ENCODE results near the gene QKI.

Gene QKI

GRCh38 chr6:163573503-163574179 is 159.1 kb downstream of the QKI start:
- H3K27ac ChIP-seq (ENCODE audit: insufficient read depth, low read length, poor library complexity, severe bottlenecking) = no peak overlapping the region
- DNase-seq = no peak
- peaks cover 10% of the 10 kb centered on the region for H3K36me3 ChIP-seq (ENCODE audit: control insufficient read depth, insufficient read depth, low read length)
- no peaks in the 10 kb centered on the region for H3K4me1 ChIP-seq (ENCODE audit: control insufficient read depth, insufficient read depth, low read length, poor library complexity, severe bottlenecking)
- no peaks in the 10 kb centered on the region for H3K9me3 ChIP-seq (ENCODE audit: control insufficient read depth, low read length)
- no peak overlapping the region for H3K4me3 ChIP-seq (ENCODE audit: insufficient read depth, low read depth, low read length, poor library complexity, severe bottlenecking)
- no peaks in the 10 kb centered on the region for H3K27me3 ChIP-seq (replicated peaks; ENCODE audit: control insufficient read depth, insufficient read depth, low read length, poor library complexity, severe bottlenecking)

GRCh38 chr6:163576114-163576513 is 161.6 kb downstream of the QKI start:
- Histone ChIP-seq H3K4me1 (ENCODE audit: control insufficient read depth, insufficient read depth, low read length, poor library complexity, severe bottlenecking) (no peaks in the 10 kb centered on the region), H3K9me3 (ENCODE audit: control insufficient read depth, low read length) (no peaks in the 10 kb centered on the region), H3K27me3 (replicated peaks; ENCODE audit: control insufficient read depth, insufficient read depth, low read length, poor library complexity, severe bottlenecking) (no peaks in the 10 kb centered on the region), H3K4me3 (ENCODE audit: insufficient read depth, low read depth, low read length, poor library complexity, severe bottlenecking) (no peak overlapping the region), H3K36me3 (ENCODE audit: control insufficient read depth, insufficient read depth, low read length) (peaks cover 4% of the 10 kb centered on the region), H3K27ac (ENCODE audit: insufficient read depth, low read length, poor library complexity, severe bottlenecking) (no peak overlapping the region)
- DNase-seq = no peak

- Histone ChIP-seq H3K9me3 (ENCODE audit: control insufficient read depth, low read length) (no peaks in the 10 kb centered on the region), H3K4me3 (ENCODE audit: insufficient read depth, low read depth, low read length, poor library complexity, severe bottlenecking) (no peak overlapping the region), H3K27me3 (replicated peaks; ENCODE audit: control insufficient read depth, insufficient read depth, low read length, poor library complexity, severe bottlenecking) (no peaks in the 10 kb centered on the region), H3K4me1 (ENCODE audit: control insufficient read depth, insufficient read depth, low read length, poor library complexity, severe bottlenecking) (no peaks in the 10 kb centered on the region), H3K36me3 (ENCODE audit: control insufficient read depth, insufficient read depth, low read length) (no peaks in the 10 kb centered on the region), H3K27ac (ENCODE audit: insufficient read depth, low read length, poor library complexity, severe bottlenecking) (no peak overlapping the region)
- DNase-seq = no peak
These were observed 162.9 kb downstream of the QKI start for GRCh38 chr6:163577404-163577803.

GRCh38 chr6:163579111-163579879 is 164.8 kb downstream of the QKI start:
- Histone ChIP-seq H3K9me3 (ENCODE audit: control insufficient read depth, low read length) (no peaks in the 10 kb centered on the region), H3K27me3 (replicated peaks; ENCODE audit: control insufficient read depth, insufficient read depth, low read length, poor library complexity, severe bottlenecking) (no peaks in the 10 kb centered on the region), H3K27ac (ENCODE audit: insufficient read depth, low read length, poor library complexity, severe bottlenecking) (no peak overlapping the region), H3K36me3 (ENCODE audit: control insufficient read depth, insufficient read depth, low read length) (no peaks in the 10 kb centered on the region), H3K4me3 (ENCODE audit: insufficient read depth, low read depth, low read length, poor library complexity, severe bottlenecking) (no peak overlapping the region), H3K4me1 (ENCODE audit: control insufficient read depth, insufficient read depth, low read length, poor library complexity, severe bottlenecking) (no peaks in the 10 kb centered on the region)
- DNase-seq = no peak

- no peaks in the 10 kb centered on the region for H3K27me3 ChIP-seq (replicated peaks; ENCODE audit: control insufficient read depth, insufficient read depth, low read length, poor library complexity, severe bottlenecking)
- H3K4me1 ChIP-seq (ENCODE audit: control insufficient read depth, insufficient read depth, low read length, poor library complexity, severe bottlenecking) = no peaks in the 10 kb centered on the region
- H3K27ac ChIP-seq (ENCODE audit: insufficient read depth, low read length, poor library complexity, severe bottlenecking) = no peak overlapping the region
- H3K36me3 ChIP-seq (ENCODE audit: control insufficient read depth, insufficient read depth, low read length) = no peaks in the 10 kb centered on the region
- no peaks in the 10 kb centered on the region for H3K9me3 ChIP-seq (ENCODE audit: control insufficient read depth, low read length)
- no peak overlapping the region for H3K4me3 ChIP-seq (ENCODE audit: insufficient read depth, low read depth, low read length, poor library complexity, severe bottlenecking)
- no peak for DNase-seq
These were observed 165.4 kb downstream of the QKI start for GRCh38 chr6:163579880-163580295.

GRCh38 chr6:163580311-163581030 is 166.0 kb downstream of the QKI start:
- Histone ChIP-seq H3K9me3 (ENCODE audit: control insufficient read depth, low read length) (no peaks in the 10 kb centered on the region), H3K27ac (ENCODE audit: insufficient read depth, low read length, poor library complexity, severe bottlenecking) (no peak overlapping the region)

GRCh38 chr6:163583558-163583957 is 169.0 kb downstream of the QKI start:
- no peaks in the 10 kb centered on the region for H3K9me3 ChIP-seq (ENCODE audit: control insufficient read depth, low read length)
- no peaks in the 10 kb centered on the region for H3K36me3 ChIP-seq (ENCODE audit: control insufficient read depth, insufficient read depth, low read length)
- no peak overlapping the region for H3K4me3 ChIP-seq (ENCODE audit: insufficient read depth, low read depth, low read length, poor library complexity, severe bottlenecking)
- DNase-seq = no peak
- no peaks in the 10 kb centered on the region for H3K4me1 ChIP-seq (ENCODE audit: control insufficient read depth, insufficient read depth, low read length, poor library complexity, severe bottlenecking)
- H3K27me3 ChIP-seq (replicated peaks; ENCODE audit: control insufficient read depth, insufficient read depth, low read length, poor library complexity, severe bottlenecking) = no peaks in the 10 kb centered on the region
- no peak overlapping the region for H3K27ac ChIP-seq (ENCODE audit: insufficient read depth, low read length, poor library complexity, severe bottlenecking)

More at GRCh38 chr6:163580311-163581030, 166.0 kb downstream of the QKI start:
- H3K27me3 ChIP-seq (replicated peaks; ENCODE audit: control insufficient read depth, insufficient read depth, low read length, poor library complexity, severe bottlenecking) = no peaks in the 10 kb centered on the region
- H3K4me1 ChIP-seq (ENCODE audit: control insufficient read depth, insufficient read depth, low read length, poor library complexity, severe bottlenecking) = no peaks in the 10 kb centered on the region
- H3K36me3 ChIP-seq (ENCODE audit: control insufficient read depth, insufficient read depth, low read length) = no peaks in the 10 kb centered on the region
- DNase-seq = no peak
- H3K4me3 ChIP-seq (ENCODE audit: insufficient read depth, low read depth, low read length, poor library complexity, severe bottlenecking) = no peak overlapping the region

- Histone ChIP-seq H3K4me1 (ENCODE audit: control insufficient read depth, insufficient read depth, low read length, poor library complexity, severe bottlenecking) (no peaks in the 10 kb centered on the region), H3K27ac (ENCODE audit: insufficient read depth, low read length, poor library complexity, severe bottlenecking) (no peak overlapping the region)
These were observed 171.5 kb downstream of the QKI start for GRCh38 chr6:163585932-163586437.

GRCh38 chr6:163586888-163587287 is 172.4 kb downstream of the QKI start:
- H3K27me3 ChIP-seq (replicated peaks; ENCODE audit: control insufficient read depth, insufficient read depth, low read length, poor library complexity, severe bottlenecking) = no peaks in the 10 kb centered on the region
- H3K27ac ChIP-seq (ENCODE audit: insufficient read depth, low read length, poor library complexity, severe bottlenecking) = no peak overlapping the region
- no peak for DNase-seq

More at GRCh38 chr6:163585932-163586437, 171.5 kb downstream of the QKI start:
- no peak for DNase-seq
- Histone ChIP-seq H3K36me3 (ENCODE audit: control insufficient read depth, insufficient read depth, low read length) (no peaks in the 10 kb centered on the region), H3K27me3 (replicated peaks; ENCODE audit: control insufficient read depth, insufficient read depth, low read length, poor library complexity, severe bottlenecking) (no peaks in the 10 kb centered on the region), H3K9me3 (ENCODE audit: control insufficient read depth, low read length) (no peaks in the 10 kb centered on the region), H3K4me3 (ENCODE audit: insufficient read depth, low read depth, low read length, poor library complexity, severe bottlenecking) (no peak overlapping the region)

More at GRCh38 chr6:163586888-163587287, 172.4 kb downstream of the QKI start:
- no peaks in the 10 kb centered on the region for H3K9me3 ChIP-seq (ENCODE audit: control insufficient read depth, low read length)
- H3K4me3 ChIP-seq (ENCODE audit: insufficient read depth, low read depth, low read length, poor library complexity, severe bottlenecking) = no peak overlapping the region
- no peaks in the 10 kb centered on the region for H3K36me3 ChIP-seq (ENCODE audit: control insufficient read depth, insufficient read depth, low read length)
- no peaks in the 10 kb centered on the region for H3K4me1 ChIP-seq (ENCODE audit: control insufficient read depth, insufficient read depth, low read length, poor library complexity, severe bottlenecking)
